Renal cortical epithelial cell (primary cell): ENCODE measurements around the gene TPCN1. TPM values are rescaled to one million over a fixed set of nuclear protein-coding genes. Genes with fewer than 3 reads are reported as not detected.

ENCODE experiments used
- DNase-seq: peaks from one replicate; pipeline ENCODE4 v3.0.0-alpha.2; 2011; ENCODE audit warnings: low read depth
- total RNA-seq: library from RNA; depleted of rRNA; stranded (reverse); fragments of >200 nt; gene quantifications from 2 replicates; pipeline ENCODE4 v1.2.3, GENCODE V29; 2014

The TPCN1 gene
- total RNA-seq, 1 donor from 2014 or later = 48.6 TPM

- DNase-seq = peak; percentile 100
Measured at GRCh38 chr12:113241191-113242025, 20.1 kb downstream of the TPCN1 start.

DNA sequence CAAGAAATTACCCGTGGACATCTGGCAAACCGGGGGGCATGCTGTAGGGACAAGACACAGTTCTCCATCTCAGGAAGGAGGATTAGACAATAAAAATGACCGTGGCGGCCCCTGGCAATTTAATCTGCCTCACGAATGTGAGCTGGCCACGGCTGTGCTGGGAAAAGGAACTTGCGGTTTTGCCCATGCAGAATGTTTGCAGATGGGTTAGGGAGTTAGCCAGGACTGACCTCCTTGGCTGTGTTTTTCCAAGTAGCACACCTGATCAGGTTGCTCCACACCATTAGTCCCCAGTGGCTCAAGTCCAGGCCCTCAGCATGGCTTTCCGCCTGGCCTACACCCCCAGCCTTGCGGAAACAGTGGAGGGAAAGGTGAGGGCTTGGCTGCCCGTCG is 20.8 kb downstream of the TPCN1 start:
- DNase-seq = peak; percentile 99

DNA sequence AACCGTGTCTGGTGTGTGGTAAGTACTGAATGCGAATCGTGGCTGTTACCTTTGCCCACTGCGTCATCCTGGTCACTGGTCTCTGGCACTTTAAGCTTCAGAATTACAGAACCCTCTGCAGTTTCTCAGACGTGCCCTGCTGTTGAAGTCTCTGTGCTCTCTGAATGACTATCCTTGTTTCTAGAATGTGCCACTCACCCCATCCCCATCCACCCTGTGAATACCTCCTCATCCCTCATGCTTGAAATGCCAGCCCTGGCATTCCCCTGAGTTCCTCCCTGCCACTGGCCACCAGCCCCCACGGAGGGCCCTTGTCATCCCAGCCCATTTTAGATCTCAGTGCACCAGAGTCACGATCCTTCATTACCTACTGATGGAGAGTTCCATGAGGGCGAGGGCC is 21.3 kb downstream of the TPCN1 start:
- DNase-seq = no peak

- DNase-seq = peak; percentile 85
Measured at GRCh38 chr12:113244047-113244460, 22.8 kb downstream of the TPCN1 start.

GRCh38 chr12:113244478-113244958 is 23.3 kb downstream of the TPCN1 start:
- DNase-seq = no peak

DNA sequence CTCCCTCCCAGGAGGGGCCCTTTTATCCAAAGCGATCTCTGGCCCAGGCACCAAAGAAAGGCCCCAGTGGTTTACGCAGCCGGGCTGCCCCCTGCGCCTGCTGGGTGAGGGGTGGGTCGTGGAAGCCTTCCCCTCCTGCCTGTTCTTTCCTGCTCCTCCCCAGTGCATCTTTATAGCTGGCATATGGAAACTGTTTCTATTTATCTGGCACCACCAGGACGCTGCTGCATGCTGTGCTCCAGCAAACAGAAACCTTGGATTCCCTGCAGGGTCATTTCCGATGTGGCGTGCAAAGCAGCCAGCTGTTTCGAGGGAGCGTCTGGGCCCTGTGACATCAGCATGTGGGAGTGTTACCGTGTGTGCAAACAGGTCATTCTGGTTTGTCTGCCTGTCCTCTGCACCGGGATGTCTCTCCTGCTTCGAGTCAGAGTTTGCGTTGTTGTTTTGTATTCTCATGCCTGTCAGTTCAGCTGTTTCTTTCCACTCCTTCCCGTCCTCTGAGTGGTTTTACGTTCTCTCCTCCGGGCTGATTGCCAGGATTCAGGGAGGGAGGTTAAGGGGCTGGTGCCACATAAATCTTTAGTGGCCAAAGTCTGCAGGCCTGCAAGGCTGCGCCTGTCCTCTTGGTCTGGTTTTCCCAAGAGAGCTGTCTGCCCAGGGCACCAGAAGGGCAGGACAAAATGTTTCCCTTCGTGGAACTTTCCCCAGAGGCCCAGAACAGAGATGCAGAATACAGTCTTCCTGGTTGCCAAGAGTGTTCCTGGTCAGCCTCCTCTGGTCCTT is 24.6 kb downstream of the TPCN1 start:
- DNase-seq = peak; percentile 92

DNA sequence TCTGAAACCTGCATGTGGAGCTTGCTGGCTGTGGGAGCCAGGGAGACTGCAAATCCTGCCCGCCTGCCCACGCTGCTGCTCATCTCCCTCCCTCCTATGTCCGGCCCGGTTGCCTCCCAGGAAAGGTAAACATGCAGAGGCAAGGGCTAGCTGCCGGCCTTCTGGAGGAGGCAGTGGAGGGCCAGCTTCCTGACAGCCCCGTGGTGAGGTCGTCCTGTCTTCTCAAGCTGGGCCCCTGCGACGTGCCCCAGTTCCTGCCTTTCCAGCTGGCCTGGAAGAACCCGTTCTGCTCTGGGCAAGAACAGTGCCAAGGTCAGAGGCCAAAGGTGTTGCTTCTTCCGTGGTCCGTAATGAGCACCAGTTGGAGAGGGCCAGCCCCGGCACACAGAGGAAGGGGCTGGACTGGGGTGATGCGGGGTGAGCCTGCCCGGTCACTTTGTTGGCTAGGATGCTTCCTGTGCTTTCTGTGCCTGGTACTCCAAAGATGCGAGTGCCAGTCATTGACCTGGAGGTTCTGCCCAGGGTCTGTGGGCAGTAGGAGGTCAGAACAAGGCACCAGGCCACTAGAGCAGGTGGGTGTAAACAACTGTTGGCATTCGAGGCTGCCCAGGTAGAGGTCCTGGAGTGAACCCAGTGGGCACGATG is 25.3 kb downstream of the TPCN1 start:
- no peak for DNase-seq

DNA sequence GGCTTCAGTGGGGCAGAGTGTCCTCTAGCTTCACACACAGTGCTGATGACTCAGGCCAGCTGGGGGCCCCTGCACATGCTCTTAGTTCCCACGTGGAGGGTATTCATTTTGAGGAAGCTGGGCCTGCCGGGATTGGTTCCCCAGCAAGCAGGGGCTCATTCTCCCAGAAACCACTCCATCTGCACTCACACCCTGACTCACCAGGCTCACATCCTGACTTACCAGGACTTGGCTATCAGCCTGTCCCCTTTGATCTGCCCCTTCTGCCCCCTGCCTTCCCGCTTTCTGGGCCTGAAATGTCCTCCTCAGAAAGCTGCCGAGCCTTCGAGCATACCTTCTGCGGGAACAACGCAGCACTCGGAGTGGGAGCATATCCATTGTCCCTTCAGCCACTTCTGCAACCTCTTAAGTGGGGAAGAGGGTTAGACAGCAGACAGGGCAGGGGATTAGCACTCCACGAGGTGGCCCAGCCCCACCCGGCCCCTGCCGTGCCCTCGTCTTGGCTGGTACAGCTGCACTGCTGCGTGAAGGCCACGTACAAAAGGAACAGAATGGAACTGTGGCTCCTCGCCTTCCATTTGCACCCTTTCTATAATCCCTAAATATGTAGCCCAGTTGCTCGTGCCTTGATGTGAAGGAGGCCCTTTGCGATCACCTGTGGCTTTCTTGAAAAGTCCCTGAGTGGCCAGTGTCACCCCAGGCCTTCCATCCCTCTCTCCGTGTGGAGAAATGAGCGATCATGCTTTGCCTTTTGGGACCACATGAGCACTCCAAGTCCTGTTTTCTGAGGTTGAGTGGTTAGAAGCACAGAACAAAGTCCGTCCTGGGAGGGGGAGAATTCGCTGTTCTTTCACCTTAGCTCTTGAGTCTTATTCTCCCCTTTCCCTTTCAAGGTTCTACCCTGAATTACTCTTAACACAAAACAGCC is 26.1 kb downstream of the TPCN1 start:
- DNase-seq = peak; percentile 73

- DNase-seq = no peak
Measured at GRCh38 chr12:113248051-113248825, 27.0 kb downstream of the TPCN1 start.

GRCh38 chr12:113248842-113249435 is 27.7 kb downstream of the TPCN1 start:
- DNase-seq = no peak

DNA sequence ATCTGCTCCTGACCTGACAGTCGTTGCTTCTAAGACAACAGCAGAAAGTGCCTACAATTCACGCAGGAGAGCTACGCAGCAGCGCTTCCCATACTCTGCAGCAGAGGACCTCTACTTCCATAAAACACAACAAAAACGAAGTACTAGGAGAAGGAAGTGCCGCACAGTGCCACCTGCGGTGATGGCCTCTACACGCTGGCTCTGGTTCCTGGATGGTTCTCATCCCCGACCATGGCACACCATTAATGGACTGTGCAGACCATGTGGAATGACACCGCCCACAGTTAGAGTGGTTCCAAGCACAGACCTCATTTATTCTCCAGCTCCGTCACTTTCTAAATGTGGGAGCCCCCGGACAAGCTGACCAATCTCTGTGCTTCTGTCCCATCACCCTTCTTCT is 28.3 kb downstream of the TPCN1 start:
- no peak for DNase-seq

GRCh38 chr12:113250045-113250444 is 28.8 kb downstream of the TPCN1 start:
- DNase-seq = no peak

DNA sequence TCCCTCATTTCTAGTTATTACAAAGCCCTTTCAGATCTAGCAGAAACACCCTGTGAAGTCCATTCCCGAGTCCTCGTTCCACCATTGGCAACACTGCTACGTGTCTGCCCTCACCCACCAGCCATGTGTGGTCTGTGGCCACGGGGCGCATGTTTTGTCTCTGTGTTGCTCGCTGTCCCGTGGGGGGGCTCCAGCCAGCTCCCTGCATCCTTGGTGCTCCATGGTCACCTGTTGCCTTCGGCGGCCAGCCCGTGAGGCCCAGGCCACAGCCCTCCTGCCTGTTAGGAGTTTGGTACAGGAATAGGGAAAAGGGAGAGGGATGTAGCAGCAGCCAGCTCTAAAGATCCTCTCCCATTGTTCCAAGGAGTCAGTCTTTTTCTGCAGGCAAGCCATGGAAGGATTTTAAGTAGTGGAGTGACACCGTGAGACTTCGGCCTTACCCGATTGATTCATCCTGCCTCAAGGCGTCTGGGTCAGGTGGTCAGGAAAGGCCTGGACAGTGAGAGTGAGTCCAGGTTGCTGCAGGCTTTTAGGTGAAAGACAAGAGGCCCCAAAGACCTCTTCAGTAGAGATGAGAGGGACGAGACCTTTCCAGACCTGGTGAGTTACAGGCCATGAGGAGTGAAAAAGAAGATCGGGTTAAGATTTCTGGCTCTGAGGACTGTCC is 30.3 kb downstream of the TPCN1 start:
- DNase-seq = no peak

DNA sequence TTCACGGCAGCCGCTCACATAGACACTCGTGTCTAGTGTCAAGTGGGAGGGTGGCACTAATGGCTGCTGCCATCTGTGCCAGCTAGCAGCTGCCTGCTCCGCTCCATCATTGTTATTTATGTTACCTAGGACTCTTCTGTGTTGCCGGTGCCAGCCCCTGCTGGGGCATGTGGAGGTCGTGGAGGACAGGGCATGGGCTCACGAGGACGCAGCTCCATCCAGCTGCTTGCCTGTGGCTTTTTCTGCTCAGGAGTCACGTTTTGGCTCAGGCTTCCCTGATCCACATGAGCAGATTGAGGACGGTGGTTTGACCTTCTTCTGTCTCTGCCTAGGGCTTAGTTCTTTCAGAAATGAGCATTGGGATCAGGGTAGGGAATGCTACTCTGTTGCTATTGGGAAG is 31.2 kb downstream of the TPCN1 start:
- no peak for DNase-seq

- DNase-seq = no peak
Measured at GRCh38 chr12:113253532-113254285, 32.4 kb downstream of the TPCN1 start.

DNA sequence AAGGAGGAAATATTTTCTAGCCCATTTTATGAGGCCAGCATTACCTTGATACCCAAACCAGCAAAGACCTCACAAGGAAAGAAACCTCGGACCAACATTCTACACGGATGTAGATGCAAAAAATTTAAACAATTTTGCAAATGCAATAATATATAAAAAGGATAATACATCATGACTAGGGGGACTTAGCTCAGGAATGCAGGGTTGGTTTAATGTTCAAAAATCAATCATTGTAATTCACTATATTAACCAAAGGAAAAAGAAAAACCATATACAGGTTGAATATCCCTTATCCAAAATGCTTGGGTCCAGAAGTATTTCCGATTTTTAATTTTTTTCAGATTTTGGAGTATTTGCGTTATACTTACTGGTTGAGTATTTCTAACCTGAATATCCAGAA is 33.0 kb downstream of the TPCN1 start:
- no peak for DNase-seq

DNA sequence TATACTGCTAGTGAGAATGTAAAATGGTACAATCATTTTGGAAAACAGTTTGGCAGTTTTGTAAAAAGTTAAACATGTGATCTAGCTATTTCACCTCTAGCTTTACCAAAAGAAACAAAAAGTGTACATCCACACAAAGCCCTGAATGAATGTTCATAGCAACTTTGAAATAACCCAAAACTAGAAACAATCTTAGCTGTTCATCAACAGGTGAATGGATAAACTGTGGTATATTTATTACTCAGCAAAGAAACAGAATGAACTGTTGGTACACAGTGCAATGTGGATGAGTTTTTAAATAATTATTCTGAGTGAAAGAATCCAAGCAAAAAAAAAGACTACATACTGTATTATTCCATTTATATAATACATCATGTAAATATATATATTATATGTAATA is 36.3 kb downstream of the TPCN1 start:
- DNase-seq = no peak

DNA sequence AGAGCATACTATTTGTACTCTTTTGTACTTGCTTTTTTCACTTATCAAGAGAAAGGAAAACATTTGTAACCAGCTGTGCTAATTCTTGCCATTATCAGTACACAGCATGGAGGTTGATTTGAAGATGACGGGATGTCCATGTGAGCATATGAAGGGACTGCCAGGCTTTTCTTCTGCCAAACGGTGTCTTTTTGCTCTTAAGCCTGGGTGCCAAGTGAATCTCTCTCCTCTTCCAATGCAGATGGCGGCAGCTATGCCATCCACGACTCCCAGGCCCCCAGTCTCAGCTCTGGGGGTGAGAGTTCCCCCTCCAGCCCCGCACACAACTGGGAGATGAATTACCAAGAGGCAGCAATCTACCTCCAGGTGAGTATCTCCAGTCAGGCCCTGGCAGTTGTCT is 38.9 kb downstream of the TPCN1 start:
- no peak for DNase-seq
